NCI-H2081 (cell line): Measurements from ENCODE around the gene ZFP3.
"Not testable (repeated sequence)": the region's sequence is repeated elsewhere in the genome, so short reads cannot be mapped to it uniquely, and the experiment has no call there.

Experiments used
- DNase-seq, 2 experiments: peaks; one replicate each; lab custom pipeline; 2025; lab: John Stamatoyannopoulos, UW

ZFP3 gene

DNA sequence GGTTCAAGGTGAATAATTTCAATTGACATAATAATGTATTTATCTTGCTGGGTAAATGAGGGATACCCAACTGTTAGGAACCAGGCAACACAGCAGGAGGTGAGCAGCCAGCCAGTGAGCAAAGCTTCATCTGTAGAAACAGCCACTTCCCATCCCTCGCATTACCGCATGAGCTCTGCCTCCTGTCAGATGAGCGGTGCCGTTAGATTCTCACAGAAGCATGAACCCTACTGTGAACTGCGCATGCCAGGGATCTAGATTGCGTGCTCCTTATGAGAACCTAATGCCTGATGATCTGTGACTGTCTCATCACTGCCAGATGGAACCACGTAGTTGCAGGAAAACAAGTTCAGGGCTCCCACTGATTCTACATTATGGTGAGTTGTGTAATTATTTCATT, 46.6 kb downstream of the ZFP3 start:
- DNase-seq = not testable (repeated sequence)

DNA sequence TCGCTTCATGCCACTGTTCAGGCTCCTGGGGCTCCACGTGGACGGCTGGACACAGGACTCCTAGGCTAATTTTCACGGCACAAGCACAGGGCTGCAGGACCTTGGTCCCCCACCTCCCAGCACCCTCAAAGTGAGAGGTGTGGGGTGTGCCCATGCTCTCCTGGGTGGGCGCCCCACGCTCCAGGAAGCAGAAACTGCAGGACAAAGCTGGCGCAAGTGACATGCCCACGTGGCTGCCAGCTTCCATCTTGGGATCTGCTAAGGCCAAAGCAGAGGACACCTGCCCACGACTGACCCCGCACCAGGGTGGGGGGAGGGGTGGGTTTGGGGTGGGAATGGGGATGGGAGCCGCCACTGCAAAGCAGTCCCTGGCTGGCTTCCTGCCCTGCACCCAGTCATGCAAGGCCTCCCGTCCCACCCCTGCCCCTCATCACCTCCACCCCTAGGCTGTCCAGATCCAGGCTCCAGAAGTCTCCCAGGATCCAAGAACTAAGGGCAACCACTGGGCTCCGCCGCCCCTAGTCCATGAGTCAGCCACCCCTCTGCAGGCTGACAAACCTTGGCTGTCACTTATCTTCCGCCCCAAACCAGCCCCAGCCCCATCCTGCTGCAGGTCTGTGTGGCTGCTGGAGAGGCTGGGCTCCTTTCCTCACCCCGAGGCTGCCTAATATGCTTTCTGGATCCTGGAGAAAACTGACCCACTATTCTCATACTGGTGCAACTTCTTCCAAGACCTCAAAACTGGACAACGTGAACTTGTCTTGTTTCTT, 48.6 kb downstream of the ZFP3 start:
- no peak for DNase-seq

DNA sequence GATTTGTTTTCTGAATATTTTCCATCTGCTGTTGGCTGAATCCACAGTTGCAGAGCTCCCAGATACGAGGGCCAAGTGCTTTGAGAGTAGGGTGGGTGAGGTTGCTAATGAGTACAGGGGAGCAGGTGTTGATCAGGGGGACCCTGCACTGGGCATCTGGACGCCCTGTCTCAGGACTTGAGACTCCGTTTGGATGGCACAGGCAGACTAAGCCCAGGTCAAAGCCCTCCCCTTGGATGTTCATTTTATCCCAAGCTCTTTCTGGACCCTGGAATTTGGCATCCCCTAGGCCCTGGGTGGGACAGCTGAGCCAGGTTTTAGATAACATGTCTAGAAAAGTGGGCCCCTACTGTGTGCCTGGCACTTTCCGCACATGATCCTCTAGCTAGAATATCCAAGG, 49.6 kb downstream of the ZFP3 start:
- no peak for DNase-seq

DNA sequence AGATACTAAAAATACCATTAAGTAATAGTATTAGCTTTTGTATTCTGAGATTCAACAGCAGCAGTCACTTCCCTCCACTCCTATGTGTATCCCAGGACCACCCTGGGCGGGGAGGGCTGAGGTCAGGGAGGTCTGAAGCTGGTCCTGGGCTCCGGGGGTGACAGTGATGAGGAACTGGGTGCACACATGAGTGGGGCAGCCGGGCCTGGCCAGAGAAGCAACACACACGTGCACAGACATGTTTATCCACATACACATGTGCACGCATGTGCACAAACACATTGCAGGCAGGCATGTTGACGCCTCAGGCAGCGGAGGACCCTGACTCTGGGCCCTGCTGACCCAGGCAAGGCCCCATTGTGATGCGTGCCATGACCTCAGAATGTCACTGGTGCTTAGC, 50.1 kb downstream of the ZFP3 start:
- not testable (repeated sequence) for DNase-seq

DNA sequence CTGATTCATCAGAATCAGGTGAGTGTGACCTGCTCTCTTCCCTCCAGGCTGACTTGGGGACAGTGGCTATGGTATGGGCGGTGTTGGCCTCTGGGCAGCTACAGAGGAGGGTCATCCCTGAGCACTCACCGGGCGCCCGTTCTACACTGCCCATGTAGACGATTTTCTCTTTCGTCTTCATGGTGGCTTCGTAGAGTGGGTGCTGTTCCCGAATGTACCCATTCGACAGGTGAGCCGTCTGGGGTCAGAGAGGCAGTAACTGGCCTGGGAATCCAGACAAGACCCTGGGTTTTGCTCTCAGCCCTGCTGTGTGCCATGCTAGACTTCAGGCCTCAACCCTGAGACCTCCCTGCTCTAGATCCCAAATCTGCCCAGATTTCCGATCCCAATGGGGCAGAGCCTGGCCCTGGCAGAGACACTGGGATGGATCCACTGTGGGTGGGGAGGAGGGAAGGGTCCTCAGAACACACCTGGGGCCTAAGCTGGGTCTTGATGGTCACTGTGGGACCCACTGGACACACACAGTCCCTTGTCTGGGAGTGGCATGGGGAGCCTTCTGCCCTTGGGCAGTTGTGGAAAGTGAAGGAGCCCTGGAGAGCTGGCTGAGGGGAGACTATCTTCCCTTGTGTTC, 50.8 kb downstream of the ZFP3 start:
- no peak for DNase-seq

GRCh38 chr17:5129770-5130169, 51.5 kb downstream of the ZFP3 start:
- not testable (repeated sequence) for DNase-seq

DNA sequence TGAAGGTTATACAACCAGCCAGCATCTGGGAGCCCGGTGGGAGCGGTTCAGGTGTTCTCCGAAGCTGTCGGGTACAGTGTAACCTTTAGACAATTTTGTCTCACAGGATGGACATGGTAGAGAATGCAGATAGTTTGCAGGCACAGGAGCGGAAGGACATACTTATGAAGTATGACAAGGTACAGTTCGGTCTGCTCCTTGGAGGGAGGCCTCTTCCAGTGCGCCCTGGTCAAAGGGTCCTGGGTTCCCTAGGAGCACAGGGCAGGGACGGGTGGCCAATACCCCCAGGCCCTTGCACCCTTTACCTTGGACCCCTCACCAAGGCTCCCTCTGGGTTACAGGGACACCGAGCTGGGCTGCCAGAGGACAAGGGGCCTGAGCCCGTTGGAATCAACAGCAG, 52.0 kb downstream of the ZFP3 start:
- DNase-seq = not testable (repeated sequence)

GRCh38 chr17:5130687-5131086, 52.4 kb downstream of the ZFP3 start:
- not testable (repeated sequence) for DNase-seq

DNA sequence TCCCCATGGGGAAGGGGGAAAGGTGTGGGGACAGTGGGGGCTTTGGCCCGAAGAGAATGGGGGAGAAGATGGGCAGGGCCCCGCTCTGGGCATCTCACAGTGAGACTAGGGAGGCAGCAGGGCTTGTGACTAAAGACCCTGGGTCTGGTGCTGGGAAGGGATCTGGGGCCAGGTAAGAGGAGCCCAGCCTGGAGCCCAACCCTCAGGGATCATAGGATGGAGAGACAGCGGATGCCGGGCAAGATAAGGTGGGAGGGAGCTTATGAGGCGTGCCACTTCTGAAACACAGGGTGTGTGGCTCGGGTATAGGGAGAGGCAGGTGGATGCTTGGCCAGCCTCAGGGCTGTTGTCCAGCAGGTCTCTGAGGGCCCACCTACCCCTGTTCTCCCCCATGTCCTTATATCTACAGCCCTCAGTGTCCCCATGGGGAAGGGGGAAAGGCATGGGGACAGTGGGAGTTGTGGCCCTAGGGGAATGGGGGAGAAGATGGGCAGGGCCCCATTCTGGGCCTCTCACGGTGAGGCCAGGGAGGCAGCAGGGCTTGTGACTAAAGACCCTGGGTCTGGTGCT, 53.0 kb downstream of the ZFP3 start:
- no peak for DNase-seq

DNA sequence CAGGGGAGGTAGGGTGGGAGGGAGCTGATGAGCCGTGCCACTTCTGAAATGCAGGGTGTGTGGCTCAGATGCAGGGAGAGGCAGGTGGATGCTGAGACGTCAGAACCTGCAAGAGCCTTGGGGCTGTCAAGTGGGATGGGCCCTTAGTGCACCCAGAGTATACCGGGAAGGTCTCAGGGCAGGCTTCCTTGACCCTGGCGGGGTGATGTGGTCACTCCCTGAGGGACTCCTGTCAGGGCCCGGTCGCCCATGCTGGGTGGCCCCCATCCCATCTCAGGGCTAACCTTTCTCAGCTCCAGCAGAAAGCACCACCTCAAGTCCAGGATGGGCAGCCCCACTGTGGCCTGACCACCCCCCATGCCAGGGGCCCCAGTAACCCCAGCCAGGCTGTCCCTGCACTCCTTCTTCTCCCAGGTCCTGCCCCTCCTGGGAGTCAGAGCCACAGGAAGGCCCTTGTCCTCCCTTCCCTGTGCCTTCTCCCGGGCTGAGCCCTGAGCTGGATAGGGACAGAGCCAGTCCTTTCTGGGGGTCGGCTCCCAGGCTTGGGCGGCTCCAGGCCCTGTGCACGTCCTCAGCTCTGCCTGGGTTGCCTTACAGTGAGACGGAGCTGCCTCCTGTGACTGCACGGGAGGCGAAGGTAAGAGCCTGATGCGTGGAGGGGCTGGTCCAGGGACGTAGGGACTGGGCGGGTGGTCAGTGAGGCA, 53.7 kb downstream of the ZFP3 start:
- not testable (repeated sequence) for DNase-seq

- not testable (repeated sequence) for DNase-seq
Measured at GRCh38 chr17:5132503-5133225, 54.4 kb downstream of the ZFP3 start.

GRCh38 chr17:5133311-5133710, 55.0 kb downstream of the ZFP3 start:
- DNase-seq = no peak

GRCh38 chr17:5133961-5134360, 55.7 kb downstream of the ZFP3 start:
- DNase-seq = not testable (repeated sequence)

DNA sequence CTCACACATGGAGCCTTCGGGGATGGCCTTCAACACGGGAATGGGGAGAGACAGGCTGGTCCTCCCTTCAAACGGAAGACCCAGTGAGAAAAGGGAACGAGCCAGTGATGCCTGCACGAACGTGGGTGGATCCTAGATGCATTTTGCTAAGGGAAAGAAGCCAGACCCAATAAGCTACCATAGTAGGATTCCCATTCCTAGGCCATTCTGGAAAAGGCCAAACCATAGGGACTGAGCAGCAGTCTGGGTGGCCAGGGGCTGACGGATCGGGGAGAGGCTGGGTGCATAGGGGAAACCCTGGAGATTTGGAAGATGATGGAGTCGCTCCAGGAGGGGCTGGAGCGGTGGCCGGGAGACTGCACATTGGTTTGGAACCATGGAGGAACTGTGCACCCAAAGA, 56.3 kb downstream of the ZFP3 start:
- not testable (repeated sequence) for DNase-seq

- DNase-seq = not testable (repeated sequence)
Measured at GRCh38 chr17:5135131-5135712, 57.0 kb downstream of the ZFP3 start.

- DNase-seq = no peak
Measured at GRCh38 chr17:5135726-5136579, 57.7 kb downstream of the ZFP3 start.

GRCh38 chr17:5136580-5137412, 58.5 kb downstream of the ZFP3 start:
- DNase-seq = not testable (repeated sequence)

DNA sequence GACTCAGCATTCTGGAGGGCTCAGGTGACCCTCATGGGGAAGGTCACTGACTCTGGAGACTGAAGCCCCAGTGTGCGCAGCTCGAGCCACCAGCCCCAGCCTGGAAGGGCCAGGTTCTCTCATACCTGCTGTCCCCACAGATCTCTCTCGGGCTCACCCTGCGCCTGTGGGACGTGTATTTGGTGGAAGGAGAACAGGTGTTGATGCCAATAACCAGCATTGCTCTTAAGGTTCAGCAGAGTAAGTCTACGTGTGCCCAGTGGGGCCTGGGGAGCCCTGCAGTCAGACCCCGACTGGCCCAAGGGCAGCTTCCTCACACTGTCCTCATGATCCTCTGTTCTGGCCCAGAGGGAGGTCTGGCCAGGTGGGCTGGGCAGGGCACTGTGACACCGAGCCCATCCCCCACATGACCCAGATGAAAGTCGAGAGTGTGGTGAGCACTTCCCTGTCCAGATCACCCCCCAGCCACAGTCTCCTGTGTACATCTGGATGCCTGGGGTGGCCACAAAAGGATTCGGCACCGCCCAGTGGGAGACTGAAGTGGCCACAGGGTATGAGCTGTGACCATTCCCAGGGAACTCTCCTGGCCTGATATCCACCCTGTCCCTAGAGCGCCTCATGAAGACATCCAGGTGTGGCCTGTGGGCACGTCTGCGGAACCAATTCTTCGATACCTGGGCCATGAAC, 59.4 kb downstream of the ZFP3 start:
- DNase-seq = not testable (repeated sequence)

DNA sequence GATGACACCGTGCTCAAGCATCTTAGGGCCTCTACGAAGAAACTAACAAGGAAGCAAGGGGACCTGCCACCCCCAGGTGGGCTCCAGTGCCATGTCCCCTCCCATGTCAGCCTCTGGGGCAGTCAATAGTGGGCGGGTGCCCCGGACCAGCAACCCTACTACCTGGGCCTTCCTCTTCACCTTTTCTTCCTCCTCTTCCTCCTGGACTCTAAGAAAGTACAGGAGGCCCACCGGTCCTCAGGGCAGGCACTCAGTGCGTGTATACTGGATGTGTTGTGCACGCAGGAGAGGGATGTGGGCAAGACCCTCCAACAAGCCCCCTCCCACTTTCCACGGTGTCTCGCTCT, 59.9 kb downstream of the ZFP3 start:
- DNase-seq = not testable (repeated sequence)
